MCF 10A (cell line): ENCODE data around the gene HS1BP3. TPM values are rescaled to one million over a fixed set of nuclear protein-coding genes. Genes with fewer than 3 reads are reported as not detected.

Source experiments
- BruUV-seq: library from RNA; stranded (reverse); fragments of 400-500 nt; replicated peaks from 2 replicates; lab custom pipeline; 2021; lab: Mats Ljungman, UMichigan
- CTCF ChIA-PET: fragments of 300-600 bp; sonication (Branson Sonifier 250); formaldehyde crosslinking; extraction: SDS; loops from one replicate; lab custom pipeline; 2021; ENCODE audit warnings: antibody characterized with exemption, inconsistent platforms; lab: Yijun Ruan, JAX
- POLR2A ChIA-PET: fragments of 300-600, 350-650 bp; sonication (Branson Sonifier 250); formaldehyde crosslinking; extraction: SDS; loops from one replicate; lab custom pipeline; 2020; ENCODE audit warnings: antibody characterized with exemption, inconsistent platforms; lab: Yijun Ruan, JAX
- DNase-seq: peaks from one replicate; pipeline ENCODE4 v3.0.0-alpha.2; 2018; ENCODE audit not compliant: unreplicated experiment
- H3K27ac Mint-ChIP-seq: one replicate; pipeline ENCODE4 v1.8.0; 2022; ENCODE audit warnings: mild to moderate bottlenecking, low read depth, mixed read lengths; ENCODE audit not compliant: unreplicated experiment
- H3K27me3 Mint-ChIP-seq: one replicate; pipeline ENCODE4 v1.8.0; 2022; ENCODE audit warnings: mixed read lengths; ENCODE audit not compliant: insufficient read depth, unreplicated experiment
- H3K36me3 Mint-ChIP-seq: one replicate; pipeline ENCODE4 v1.8.0; 2022; ENCODE audit warnings: mild to moderate bottlenecking, moderate library complexity, mixed read lengths; ENCODE audit not compliant: insufficient read depth, unreplicated experiment
- H3K4me1 Mint-ChIP-seq: one replicate; pipeline ENCODE4 v1.8.0; 2022; ENCODE audit warnings: mixed read lengths; ENCODE audit not compliant: insufficient read depth, unreplicated experiment
- H3K4me3 Mint-ChIP-seq: one replicate; pipeline ENCODE4 v1.8.0; 2022; ENCODE audit warnings: mild to moderate bottlenecking, moderate library complexity, mixed read lengths; ENCODE audit not compliant: unreplicated experiment
- H3K9me3 Mint-ChIP-seq: one replicate; pipeline ENCODE4 v1.8.0; 2022; ENCODE audit warnings: mixed read lengths; ENCODE audit not compliant: unreplicated experiment
- CTCF ChIP-seq: fragments of 200-600 bp; IDR thresholded peaks from one replicate; pipeline ENCODE4 v1.8.0; 2022; ENCODE audit warnings: antibody characterized with exemption, mild to moderate bottlenecking; ENCODE audit not compliant: unreplicated experiment
- intact Hi-C: fragments of 100-400 bp; cut with micrococcal nuclease; formaldehyde crosslinking; loops from 2 replicates; pipeline ENCODE4 v1.14.1; 2022
- total RNA-seq: library from RNA; stranded (reverse); gene quantifications from 2 replicates; pipeline ENCODE4 v1.2.3, GENCODE V29; 2022

The HS1BP3 gene
- total RNA-seq, 1 experiment from 2014 or later: 10.0 TPM

GRCh38 chr2:20634507-20635112 is 16.3 kb downstream of the HS1BP3 start:
- BruUV-seq: no TSS peak
- no peak overlapping the region for H3K27ac Mint-ChIP-seq
- DNase-seq: peak; percentile 76

GRCh38 chr2:20633794-20634506 is 16.9 kb downstream of the HS1BP3 start:
- Mint-ChIP-seq H3K36me3 (peaks cover 18% of the 10 kb centered on the region), H3K27ac (peak overlapping the region; percentile 49), H3K27me3 (no peaks in the 10 kb centered on the region), H3K4me3 (no peak overlapping the region), H3K4me1 (peaks cover 13% of the 10 kb centered on the region), H3K9me3 (no peaks in the 10 kb centered on the region)
- ChIA-PET CTCF (interaction anchor here (0.6 to 7.0 kb wide), 38 partner anchors 9 to 308 kb away, joined by 3 to 121 read pairs (median 5); partner anchors contain the start of genes HS1BP3 and RHOB), POLR2A (interaction anchor here (0.7 to 4.2 kb wide), 14 partner anchors 17 to 308 kb away, joined by 3 to 22 read pairs (median 4); partner anchors contain the start of genes HS1BP3 and RHOB)
- intact Hi-C loops: loop anchor here (1.0 to 5.0 kb wide), 4 partner anchors 16 to 182 kb away; no protein-coding TSS in a partner anchor
- no peak for TF ChIP-seq CTCF
- BruUV-seq: no TSS peak
- DNase-seq: peak; percentile 27

More at GRCh38 chr2:20634507-20635112, 16.3 kb downstream of the HS1BP3 start:
- peaks cover 18% of the 10 kb centered on the region for H3K36me3 Mint-ChIP-seq
- CTCF ChIA-PET: interaction anchor here (0.6 to 7.0 kb wide), 49 partner anchors 9 to 308 kb away, joined by 3 to 121 read pairs (median 4); partner anchors contain the start of genes HS1BP3 and RHOB
- H3K27me3 Mint-ChIP-seq: no peaks in the 10 kb centered on the region
- intact Hi-C loops: loop anchor here (1.0 to 5.0 kb wide), 4 partner anchors 16 to 182 kb away; no protein-coding TSS in a partner anchor
- POLR2A ChIA-PET: interaction anchor here (0.7 to 4.2 kb wide), 15 partner anchors 16 to 309 kb away, joined by 3 to 22 read pairs (median 3); partner anchors contain the start of genes HS1BP3 and RHOB
- no peak overlapping the region for H3K4me3 Mint-ChIP-seq
- H3K4me1 Mint-ChIP-seq: peaks cover 13% of the 10 kb centered on the region
- H3K9me3 Mint-ChIP-seq: no peaks in the 10 kb centered on the region
- no peak for TF ChIP-seq CTCF

- peaks cover 18% of the 10 kb centered on the region for H3K36me3 Mint-ChIP-seq
- BruUV-seq: no TSS peak
- TF ChIP-seq CTCF: no peak
- no peaks in the 10 kb centered on the region for H3K27me3 Mint-ChIP-seq
- no peak overlapping the region for H3K4me3 Mint-ChIP-seq
- H3K4me1 Mint-ChIP-seq: peaks cover 13% of the 10 kb centered on the region
- H3K9me3 Mint-ChIP-seq: no peaks in the 10 kb centered on the region
- no peak overlapping the region for H3K27ac Mint-ChIP-seq
- no peak for DNase-seq
- ChIA-PET POLR2A (interaction anchor here (0.6 to 4.2 kb wide), 4 partner anchors 28 to 267 kb away, joined by 3 to 20 read pairs (median 4); no protein-coding TSS in a partner anchor), CTCF (interaction anchor here (0.6 to 7.0 kb wide), 10 partner anchors 9 to 221 kb away, joined by 3 to 121 read pairs (median 22); partner anchors contain the start of genes HS1BP3 and RHOB)
- intact Hi-C loops: loop anchor here (5.0 kb wide), 1 partner anchor 126 kb away; no protein-coding TSS in a partner anchor
These were observed 17.9 kb downstream of the HS1BP3 start for GRCh38 chr2:20633001-20633400.
